Measurements from ENCODE around the gene CYREN. TPM values are rescaled to one million over a fixed set of nuclear protein-coding genes. Genes with fewer than 3 reads are reported as not detected.

Gene CYREN
- total and polyA plus RNA-seq, 2 of the 13 experiments (the other 11 are each of a cell fraction or from before 2014, with no cell fraction given): 20.7 to 60.7 TPM

GRCh38 chr7:135170274-135170997 is at the start of gene CYREN (continued):
- TF ChIP-seq ZNF407 (CRISPR knock-in tag; IDR thresholded peaks at IDR 0.05; ENCODE audit: not compliant biosample characterization) (peak; percentile 95), HMG20B (CRISPR knock-in tag; conservative IDR thresholded peaks at IDR 0.05) (no peak), ZSCAN31 (CRISPR knock-in tag; IDR thresholded peaks at IDR 0.05; ENCODE audit: low read depth) (peak; percentile 84; the same call in 1 of the 2 replicates), PHF20 (CRISPR knock-in tag; IDR thresholded peaks at IDR 0.05) (peak; percentile 88)
- TF ChIP-seq, protein P1, sequence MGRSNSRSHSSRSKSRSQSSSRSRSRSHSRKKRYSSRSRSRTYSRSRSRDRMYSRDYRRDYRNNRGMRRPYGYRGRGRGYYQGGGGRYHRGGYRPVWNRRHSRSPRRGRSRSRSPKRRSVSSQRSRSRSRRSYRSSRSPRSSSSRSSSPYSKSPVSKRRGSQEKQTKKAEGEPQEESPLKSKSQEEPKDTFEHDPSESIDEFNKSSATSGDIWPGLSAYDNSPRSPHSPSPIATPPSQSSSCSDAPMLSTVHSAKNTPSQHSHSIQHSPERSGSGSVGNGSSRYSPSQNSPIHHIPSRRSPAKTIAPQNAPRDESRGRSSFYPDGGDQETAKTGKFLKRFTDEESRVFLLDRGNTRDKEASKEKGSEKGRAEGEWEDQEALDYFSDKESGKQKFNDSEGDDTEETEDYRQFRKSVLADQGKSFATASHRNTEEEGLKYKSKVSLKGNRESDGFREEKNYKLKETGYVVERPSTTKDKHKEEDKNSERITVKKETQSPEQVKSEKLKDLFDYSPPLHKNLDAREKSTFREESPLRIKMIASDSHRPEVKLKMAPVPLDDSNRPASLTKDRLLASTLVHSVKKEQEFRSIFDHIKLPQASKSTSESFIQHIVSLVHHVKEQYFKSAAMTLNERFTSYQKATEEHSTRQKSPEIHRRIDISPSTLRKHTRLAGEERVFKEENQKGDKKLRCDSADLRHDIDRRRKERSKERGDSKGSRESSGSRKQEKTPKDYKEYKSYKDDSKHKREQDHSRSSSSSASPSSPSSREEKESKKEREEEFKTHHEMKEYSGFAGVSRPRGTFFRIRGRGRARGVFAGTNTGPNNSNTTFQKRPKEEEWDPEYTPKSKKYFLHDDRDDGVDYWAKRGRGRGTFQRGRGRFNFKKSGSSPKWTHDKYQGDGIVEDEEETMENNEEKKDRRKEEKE (IDR thresholded peaks at IDR 0.05): no peak
- TF ChIP-seq, protein P2, sequence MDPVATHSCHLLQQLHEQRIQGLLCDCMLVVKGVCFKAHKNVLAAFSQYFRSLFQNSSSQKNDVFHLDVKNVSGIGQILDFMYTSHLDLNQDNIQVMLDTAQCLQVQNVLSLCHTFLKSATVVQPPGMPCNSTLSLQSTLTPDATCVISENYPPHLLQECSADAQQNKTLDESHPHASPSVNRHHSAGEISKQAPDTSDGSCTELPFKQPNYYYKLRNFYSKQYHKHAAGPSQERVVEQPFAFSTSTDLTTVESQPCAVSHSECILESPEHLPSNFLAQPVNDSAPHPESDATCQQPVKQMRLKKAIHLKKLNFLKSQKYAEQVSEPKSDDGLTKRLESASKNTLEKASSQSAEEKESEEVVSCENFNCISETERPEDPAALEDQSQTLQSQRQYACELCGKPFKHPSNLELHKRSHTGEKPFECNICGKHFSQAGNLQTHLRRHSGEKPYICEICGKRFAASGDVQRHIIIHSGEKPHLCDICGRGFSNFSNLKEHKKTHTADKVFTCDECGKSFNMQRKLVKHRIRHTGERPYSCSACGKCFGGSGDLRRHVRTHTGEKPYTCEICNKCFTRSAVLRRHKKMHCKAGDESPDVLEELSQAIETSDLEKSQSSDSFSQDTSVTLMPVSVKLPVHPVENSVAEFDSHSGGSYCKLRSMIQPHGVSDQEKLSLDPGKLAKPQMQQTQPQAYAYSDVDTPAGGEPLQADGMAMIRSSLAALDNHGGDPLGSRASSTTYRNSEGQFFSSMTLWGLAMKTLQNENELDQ (CRISPR knock-in tag; IDR thresholded peaks at IDR 0.05; ENCODE audit: borderline replicate concordance): no peak
